ENCODE results near the gene OGFRL1. TPM values are rescaled to one million over a fixed set of nuclear protein-coding genes. Genes with fewer than 3 reads are reported as not detected.

The OGFRL1 gene
- total RNA-seq, 1 experiment from 2014 or later, result 70.8 TPM

GRCh38 chr6:71309656-71310055 lies 21.0 kb downstream of the OGFRL1 start:
- Mint-ChIP-seq H3K27me3 (ENCODE audit: insufficient read depth, unreplicated experiment) (no peaks in the 10 kb centered on the region), H3K9me3 (ENCODE audit: unreplicated experiment) (no peaks in the 10 kb centered on the region), H3K27ac (ENCODE audit: low read depth, unreplicated experiment) (no peak overlapping the region), H3K4me1 (ENCODE audit: insufficient read depth, unreplicated experiment) (no peaks in the 10 kb centered on the region), H3K4me3 (ENCODE audit: unreplicated experiment) (no peak overlapping the region), H3K36me3 (ENCODE audit: insufficient read depth, unreplicated experiment) (peaks cover 5% of the 10 kb centered on the region)
- DNase-seq (ENCODE audit: unreplicated experiment), result no peak
- intact Hi-C loops (cut with micrococcal nuclease), result no loop called here
- BruUV-seq (replicated peaks), result no TSS peak
- TF ChIP-seq, protein P1, sequence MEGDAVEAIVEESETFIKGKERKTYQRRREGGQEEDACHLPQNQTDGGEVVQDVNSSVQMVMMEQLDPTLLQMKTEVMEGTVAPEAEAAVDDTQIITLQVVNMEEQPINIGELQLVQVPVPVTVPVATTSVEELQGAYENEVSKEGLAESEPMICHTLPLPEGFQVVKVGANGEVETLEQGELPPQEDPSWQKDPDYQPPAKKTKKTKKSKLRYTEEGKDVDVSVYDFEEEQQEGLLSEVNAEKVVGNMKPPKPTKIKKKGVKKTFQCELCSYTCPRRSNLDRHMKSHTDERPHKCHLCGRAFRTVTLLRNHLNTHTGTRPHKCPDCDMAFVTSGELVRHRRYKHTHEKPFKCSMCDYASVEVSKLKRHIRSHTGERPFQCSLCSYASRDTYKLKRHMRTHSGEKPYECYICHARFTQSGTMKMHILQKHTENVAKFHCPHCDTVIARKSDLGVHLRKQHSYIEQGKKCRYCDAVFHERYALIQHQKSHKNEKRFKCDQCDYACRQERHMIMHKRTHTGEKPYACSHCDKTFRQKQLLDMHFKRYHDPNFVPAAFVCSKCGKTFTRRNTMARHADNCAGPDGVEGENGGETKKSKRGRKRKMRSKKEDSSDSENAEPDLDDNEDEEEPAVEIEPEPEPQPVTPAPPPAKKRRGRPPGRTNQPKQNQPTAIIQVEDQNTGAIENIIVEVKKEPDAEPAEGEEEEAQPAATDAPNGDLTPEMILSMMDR (IDR thresholded peaks at IDR 0.05; ENCODE audit: unreplicated experiment), result no peak
- CTCF ChIA-PET, result interaction anchor here (0.8 kb wide), 1 partner anchor 9 kb away, joined by 3 read pairs; no protein-coding TSS in a partner anchor
- POLR2A ChIA-PET, result interaction anchor here (0.6 kb wide), 1 partner anchor 132 kb away, joined by 3 read pairs; no protein-coding TSS in a partner anchor

DNA sequence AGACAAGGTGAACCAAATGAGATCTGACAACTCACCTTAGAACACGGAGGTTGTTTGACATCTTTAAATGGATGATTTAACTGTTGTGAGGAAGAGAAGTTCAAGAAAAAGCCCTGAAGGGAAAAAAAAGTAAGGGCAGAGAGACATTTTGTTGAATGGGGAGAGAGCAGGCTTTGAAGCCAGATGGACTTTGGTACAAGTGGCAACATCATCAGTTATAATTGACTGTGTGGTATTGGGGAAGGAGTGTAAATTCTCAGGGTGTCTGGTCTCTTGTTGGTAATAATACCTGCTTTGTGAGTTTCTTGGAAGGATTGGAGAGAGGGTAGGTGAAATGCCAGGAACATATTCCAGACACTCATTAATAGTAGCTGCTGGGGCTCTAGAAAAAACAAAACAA lies 21.6 kb downstream of the OGFRL1 start:
- ChIA-PET CTCF (interaction anchor here (0.8 to 1.6 kb wide), 3 partner anchors 9 to 120 kb away, joined by 3 to 6 read pairs (median 3); no protein-coding TSS in a partner anchor), POLR2A (no interaction called here)
- no TSS peak for BruUV-seq (replicated peaks)
- Mint-ChIP-seq H3K27ac (ENCODE audit: low read depth, unreplicated experiment) (no peak overlapping the region), H3K27me3 (ENCODE audit: insufficient read depth, unreplicated experiment) (no peaks in the 10 kb centered on the region), H3K9me3 (ENCODE audit: unreplicated experiment) (no peaks in the 10 kb centered on the region), H3K4me3 (ENCODE audit: unreplicated experiment) (no peak overlapping the region), H3K4me1 (ENCODE audit: insufficient read depth, unreplicated experiment) (no peaks in the 10 kb centered on the region), H3K36me3 (ENCODE audit: insufficient read depth, unreplicated experiment) (peaks cover 5% of the 10 kb centered on the region)
- intact Hi-C loops (cut with micrococcal nuclease), result no loop called here
- TF ChIP-seq, protein P1 (IDR thresholded peaks at IDR 0.05; ENCODE audit: unreplicated experiment), result no peak
- DNase-seq (ENCODE audit: unreplicated experiment), result no peak

DNA sequence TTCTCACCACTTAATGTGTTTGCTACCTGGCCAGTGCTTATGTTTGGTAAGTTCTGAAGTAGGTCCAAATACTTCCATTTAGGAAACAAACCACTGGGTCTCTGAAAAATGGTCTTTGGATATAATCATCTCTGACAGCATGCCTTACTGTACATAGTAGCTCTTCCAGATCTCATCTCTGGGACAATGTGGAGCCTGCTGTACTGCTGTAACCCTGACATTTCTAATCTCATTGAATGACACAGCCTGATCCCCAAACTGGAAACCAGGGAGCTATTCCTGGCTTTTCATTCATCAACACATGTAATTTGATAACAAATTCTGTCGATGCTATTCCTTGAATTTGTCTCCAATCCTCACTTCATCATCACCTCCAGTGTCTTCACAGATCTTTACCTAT lies 23.5 kb downstream of the OGFRL1 start:
- POLR2A ChIA-PET, result interaction anchor here (0.6 kb wide), 1 partner anchor 929 kb away, joined by 3 read pairs; no protein-coding TSS in a partner anchor
- intact Hi-C loops (cut with micrococcal nuclease), result no loop called here
- Mint-ChIP-seq H3K9me3 (ENCODE audit: unreplicated experiment) (no peaks in the 10 kb centered on the region), H3K4me3 (ENCODE audit: unreplicated experiment) (no peak overlapping the region), H3K27ac (ENCODE audit: low read depth, unreplicated experiment) (no peak overlapping the region), H3K4me1 (ENCODE audit: insufficient read depth, unreplicated experiment) (no peaks in the 10 kb centered on the region), H3K36me3 (ENCODE audit: insufficient read depth, unreplicated experiment) (no peaks in the 10 kb centered on the region), H3K27me3 (ENCODE audit: insufficient read depth, unreplicated experiment) (no peaks in the 10 kb centered on the region)
- no peak for DNase-seq (ENCODE audit: unreplicated experiment)
- TF ChIP-seq, protein P1 (IDR thresholded peaks at IDR 0.05; ENCODE audit: unreplicated experiment), result no peak
- CTCF ChIA-PET, result interaction anchor here (0.6 to 1.6 kb wide), 6 partner anchors 16 to 121 kb away, joined by 3 to 6 read pairs (median 4); no protein-coding TSS in a partner anchor
- BruUV-seq (replicated peaks), result no TSS peak

DNA sequence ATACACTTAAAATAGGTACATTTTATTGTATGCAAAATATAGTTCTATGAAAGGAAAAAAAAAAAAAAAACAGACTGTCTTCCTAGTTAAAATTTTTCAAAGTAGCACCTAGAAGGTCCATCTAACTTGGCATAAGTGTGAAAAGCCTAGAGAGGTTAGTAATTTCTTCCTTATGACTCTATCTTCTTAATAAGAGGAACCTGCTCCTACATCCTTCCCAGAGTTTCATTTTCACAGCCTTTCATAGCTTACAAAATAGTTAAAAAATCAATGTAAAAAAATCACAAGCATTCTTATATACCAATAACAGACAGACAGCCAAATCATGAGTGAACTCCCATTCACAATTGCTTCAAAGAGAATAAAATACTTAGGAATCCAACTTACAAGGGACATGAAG lies 28.8 kb downstream of the OGFRL1 start:
- H3K27me3 Mint-ChIP-seq (ENCODE audit: insufficient read depth, unreplicated experiment), result no peaks in the 10 kb centered on the region
- H3K4me1 Mint-ChIP-seq (ENCODE audit: insufficient read depth, unreplicated experiment), result no peaks in the 10 kb centered on the region
- CTCF ChIA-PET, result interaction anchor here (0.7 to 1.0 kb wide), 2 partner anchors 35 to 126 kb away, joined by 3 read pairs; no protein-coding TSS in a partner anchor
- H3K9me3 Mint-ChIP-seq (ENCODE audit: unreplicated experiment), result no peaks in the 10 kb centered on the region
- no peak for DNase-seq (ENCODE audit: unreplicated experiment)
- no TSS peak for BruUV-seq (replicated peaks)
- intact Hi-C loops (cut with micrococcal nuclease), result no loop called here
- no peak overlapping the region for H3K27ac Mint-ChIP-seq (ENCODE audit: low read depth, unreplicated experiment)
- POLR2A ChIA-PET, result no interaction called here
- no peaks in the 10 kb centered on the region for H3K36me3 Mint-ChIP-seq (ENCODE audit: insufficient read depth, unreplicated experiment)
- no peak overlapping the region for H3K4me3 Mint-ChIP-seq (ENCODE audit: unreplicated experiment)
- TF ChIP-seq, protein P1 (IDR thresholded peaks at IDR 0.05; ENCODE audit: unreplicated experiment), result no peak
